ENCODE measurements around the gene SLC29A2.
"Not testable (repeated sequence)": the region's sequence is repeated elsewhere in the genome, so short reads cannot be mapped to it uniquely, and the experiment has no call there.

Gene SLC29A2

DNA sequence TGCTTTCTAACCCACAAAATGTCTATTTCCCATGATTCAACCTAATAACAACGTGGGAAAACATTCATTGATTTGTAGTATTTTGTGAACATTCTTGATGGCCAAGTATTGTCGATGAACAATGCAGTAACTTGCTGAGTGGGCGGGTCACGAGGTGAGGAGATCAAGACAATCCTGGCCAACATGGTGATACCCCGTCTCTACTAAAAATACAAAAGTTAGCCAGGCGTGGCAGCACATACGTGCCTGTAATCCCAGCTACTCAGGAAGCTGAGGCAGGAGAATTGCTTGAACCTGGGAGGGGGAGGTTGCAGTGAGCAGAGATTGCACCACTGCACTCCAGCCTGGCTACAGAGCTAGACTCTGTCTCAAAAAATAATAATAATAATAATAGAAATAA is 8.7 kb upstream of the SLC29A2 start:
- DNase-seq: not testable (repeated sequence)

GRCh38 chr11:66373690-66374287 is 2.2 kb upstream of the SLC29A2 start:
- DNase-seq: not testable (repeated sequence)

DNA sequence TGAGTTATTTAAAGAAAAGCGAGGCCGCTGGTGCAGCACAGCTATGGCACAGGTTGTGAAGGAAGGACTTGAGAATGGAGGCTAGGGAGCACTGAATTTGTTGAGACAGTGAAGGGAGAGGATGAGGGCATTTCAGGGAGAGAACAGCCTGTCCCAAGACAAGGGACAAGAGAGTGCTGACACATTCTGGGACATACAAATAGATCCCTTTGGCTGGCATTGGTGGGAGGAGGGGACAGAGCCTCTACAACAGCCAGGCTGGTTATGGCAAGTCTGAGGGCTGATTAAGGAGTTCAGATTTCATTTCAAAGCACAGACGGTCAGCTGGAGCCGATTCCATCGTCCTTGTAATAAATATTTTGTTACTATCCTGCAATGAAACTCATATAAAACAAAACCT is 1.7 kb upstream of the SLC29A2 start:
- DNase-seq: no peak

- no peak for DNase-seq
These were observed 2.3 kb downstream of the SLC29A2 start for GRCh38 chr11:66369073-66369894.

GRCh38 chr11:66368484-66368883 is 3.1 kb downstream of the SLC29A2 start:
- no peak for DNase-seq

- DNase-seq: no peak
These were observed 3.8 kb downstream of the SLC29A2 start for GRCh38 chr11:66367561-66368312.

- DNase-seq: no peak
These were observed 4.6 kb downstream of the SLC29A2 start for GRCh38 chr11:66366844-66367477.

GRCh38 chr11:66365711-66366619 is 5.6 kb downstream of the SLC29A2 start:
- DNase-seq: no peak

- no peak for DNase-seq
These were observed 6.4 kb downstream of the SLC29A2 start for GRCh38 chr11:66365166-66365565.

DNA sequence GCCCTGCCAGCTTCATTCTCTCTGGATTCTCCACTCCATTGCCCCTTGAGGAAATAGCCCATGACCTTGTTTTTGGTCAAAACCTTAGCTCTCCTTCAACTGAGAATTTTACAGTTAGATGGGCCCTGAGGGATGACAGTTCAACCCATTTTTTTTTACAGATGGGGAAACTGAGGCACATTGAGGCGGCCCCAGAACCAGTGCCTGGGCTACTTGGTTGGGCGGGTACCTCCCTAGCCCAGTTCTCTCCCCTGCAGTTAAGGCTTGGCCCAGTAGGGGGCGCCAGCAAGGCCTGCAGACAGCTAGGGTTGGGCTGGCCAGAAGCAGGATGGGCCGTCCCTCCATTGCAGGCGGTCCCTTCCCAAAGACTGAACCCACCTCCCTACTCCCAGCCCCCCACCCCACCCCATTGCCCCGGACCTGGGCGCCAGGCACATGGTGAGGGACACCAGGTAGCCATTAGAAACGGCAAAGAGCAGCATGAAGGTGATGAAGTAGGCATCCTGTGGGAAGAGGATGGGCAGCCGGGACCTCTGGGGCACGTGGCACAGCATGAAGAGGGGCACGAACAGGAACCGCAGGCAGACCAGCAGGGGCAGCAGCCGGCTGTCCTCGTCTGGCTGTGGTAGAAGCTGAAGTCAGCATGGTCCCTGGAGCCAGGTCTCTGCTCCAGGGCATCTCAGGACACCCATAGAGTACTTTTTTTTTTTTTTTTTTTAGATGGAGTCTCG is 7.6 kb downstream of the SLC29A2 start:
- DNase-seq: no peak

DNA sequence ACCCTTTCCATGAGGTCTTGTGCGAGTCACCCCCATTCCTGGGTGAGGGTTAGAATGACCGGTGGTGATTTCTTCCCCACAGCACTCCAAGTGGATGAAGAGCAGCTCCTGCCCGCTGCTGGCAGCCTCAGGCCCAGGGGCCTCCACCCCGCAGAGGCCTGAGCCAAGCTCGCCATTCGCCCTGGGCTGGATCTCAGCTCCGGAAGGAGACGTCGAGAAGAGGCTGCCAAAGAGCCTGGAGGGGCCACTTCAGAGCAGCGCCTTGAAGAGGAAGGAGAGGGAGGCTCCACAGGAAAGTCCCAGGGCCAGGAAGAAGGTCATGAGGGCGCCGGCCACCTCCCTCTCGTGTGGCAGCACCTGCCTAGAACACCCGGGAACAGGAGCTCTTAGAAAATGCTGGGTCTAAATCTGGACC is 8.4 kb downstream of the SLC29A2 start:
- DNase-seq: no peak

DNA sequence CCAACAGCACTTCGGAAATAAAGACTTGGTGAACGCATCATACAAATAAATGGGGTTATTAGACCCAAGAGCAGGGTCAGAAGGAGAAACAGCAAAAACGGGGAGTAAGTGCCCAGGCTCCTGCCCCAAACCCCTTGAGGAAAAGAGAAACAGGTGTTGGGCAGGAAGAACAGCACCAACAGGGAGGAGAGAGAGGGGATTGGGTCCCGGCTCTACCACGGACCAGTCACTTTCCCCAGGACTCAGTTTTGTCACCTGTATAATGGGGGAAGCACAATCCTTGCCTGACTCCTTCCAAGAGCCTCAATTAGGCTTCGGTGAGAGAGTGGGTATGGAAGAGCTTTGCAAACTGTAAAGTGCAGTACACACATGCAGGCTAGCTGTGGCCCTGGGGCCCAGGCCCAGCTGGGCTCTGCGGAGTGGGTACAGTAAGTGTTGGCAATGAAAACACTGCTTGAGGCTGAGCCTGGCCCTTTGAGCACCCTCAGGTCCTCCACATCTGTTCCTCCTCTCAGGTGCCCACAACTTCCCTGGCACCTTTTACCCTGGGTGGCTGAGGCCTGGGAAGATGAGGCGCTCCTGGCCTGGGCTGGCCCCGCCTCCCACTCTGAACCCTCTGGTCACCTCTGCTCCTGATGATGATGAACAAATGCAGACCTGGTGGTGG is 8.9 kb downstream of the SLC29A2 start:
- DNase-seq: no peak

GRCh38 chr11:66361502-66361941 is 10.0 kb downstream of the SLC29A2 start:
- no peak for DNase-seq

GRCh38 chr11:66360406-66361073 is 11.0 kb downstream of the SLC29A2 start:
- no peak for DNase-seq

- no peak for DNase-seq
These were observed 11.9 kb downstream of the SLC29A2 start for GRCh38 chr11:66359662-66360087.

DNA sequence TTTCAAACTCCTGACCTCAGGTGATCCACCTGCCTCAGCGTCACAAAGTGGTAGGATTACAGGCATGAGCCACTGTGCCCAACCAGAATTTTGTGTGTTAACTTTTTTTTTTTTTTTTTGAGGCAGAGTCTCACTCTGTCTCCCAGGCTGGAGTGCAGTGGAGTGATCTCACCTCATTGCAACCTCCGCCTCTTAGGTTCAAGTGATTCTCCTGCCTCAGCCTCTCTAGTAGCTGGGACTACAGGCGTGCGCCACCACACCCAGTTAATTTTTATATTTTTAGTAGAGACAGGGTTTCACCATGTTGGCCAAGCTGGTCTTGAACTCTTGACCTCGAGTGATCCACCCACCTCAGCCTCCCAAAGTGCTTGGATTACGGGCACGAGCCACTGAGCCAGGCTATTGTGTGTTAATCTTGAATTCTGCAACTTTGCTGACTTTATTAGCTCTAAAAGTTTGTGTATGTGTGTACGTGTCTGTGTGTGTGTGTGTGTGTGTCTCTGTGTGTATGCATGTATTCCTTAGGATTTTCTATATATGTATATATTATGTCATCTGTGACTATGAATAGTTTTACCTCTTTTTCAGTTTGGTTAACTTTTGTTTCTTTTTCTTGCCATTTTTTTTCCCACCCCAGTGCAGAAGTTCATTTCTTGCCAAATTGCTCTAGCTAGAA is 20.9 kb downstream of the SLC29A2 start:
- DNase-seq: not testable (repeated sequence)

GRCh38 chr11:66349084-66349386 is 22.5 kb downstream of the SLC29A2 start:
- DNase-seq: no peak

DNA sequence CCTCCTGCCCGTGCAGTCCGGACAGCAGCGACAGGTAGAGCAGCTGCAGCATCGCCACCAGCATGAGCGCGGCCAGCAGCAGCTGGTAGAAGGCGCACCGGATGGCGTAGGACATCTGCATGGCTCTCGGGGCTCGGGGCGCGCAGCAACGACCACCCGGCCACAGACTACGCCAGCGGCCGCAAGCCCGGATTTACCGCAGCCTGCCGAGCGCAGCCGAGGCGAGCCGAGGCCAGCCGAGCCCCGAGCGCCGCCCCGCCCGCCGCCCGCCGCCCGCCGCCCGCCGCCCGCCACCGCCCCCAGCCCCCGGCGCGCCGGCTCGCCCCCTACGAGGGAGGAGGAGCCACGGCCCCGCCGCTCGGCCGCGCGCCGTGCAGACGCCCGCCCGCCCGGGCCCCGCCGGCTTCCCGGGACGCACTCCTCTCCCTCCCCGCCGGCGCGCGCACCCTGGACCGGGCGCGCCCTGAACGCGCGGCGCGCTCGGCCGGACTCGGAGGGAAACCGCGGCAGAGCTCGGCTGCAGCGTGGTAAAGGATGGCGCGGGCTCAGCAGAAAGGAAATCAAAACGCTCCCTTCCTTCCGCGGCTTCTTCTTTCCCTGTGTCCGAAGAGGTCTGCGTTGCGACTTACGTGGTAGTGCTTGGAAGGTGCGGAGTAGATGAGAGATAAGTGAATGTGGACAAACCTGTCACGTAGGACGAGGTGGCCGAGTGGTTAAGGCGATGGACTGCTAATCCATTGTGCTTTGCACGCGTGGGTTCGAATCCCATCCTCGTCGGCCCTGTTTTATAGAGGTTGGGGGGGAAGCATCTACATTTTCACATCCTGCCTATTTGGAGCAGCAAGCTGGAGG is 23.9 kb downstream of the SLC29A2 start, which contains the start of gene B4GAT1:
B4GAT1 (minus strand) TSS at position 205 of the 852 bp plus-strand sequence; CDS start at position 121, 84 bp downstream.
- no peak for DNase-seq
